GM19452 (cell line): ENCODE measurements around the gene RAB18.
"Not testable (repeated sequence)": the region's sequence is repeated elsewhere in the genome, so short reads cannot be mapped to it uniquely, and the experiment has no call there.

Experiments
- ATAC-seq: cut with Tn5 transposase; IDR thresholded peaks from one replicate; pipeline ENCODE4 v1.9.1; 2021; ENCODE audit not compliant: unreplicated experiment

The RAB18 gene

GRCh38 chr10:27504808-27505460 lies 830 bp downstream of the RAB18 start:
- ATAC-seq, result no peak

GRCh38 chr10:27505537-27505936 lies 1.4 kb downstream of the RAB18 start:
- not testable (repeated sequence) for ATAC-seq

GRCh38 chr10:27506280-27506679 lies 2.2 kb downstream of the RAB18 start:
- no peak for ATAC-seq

DNA sequence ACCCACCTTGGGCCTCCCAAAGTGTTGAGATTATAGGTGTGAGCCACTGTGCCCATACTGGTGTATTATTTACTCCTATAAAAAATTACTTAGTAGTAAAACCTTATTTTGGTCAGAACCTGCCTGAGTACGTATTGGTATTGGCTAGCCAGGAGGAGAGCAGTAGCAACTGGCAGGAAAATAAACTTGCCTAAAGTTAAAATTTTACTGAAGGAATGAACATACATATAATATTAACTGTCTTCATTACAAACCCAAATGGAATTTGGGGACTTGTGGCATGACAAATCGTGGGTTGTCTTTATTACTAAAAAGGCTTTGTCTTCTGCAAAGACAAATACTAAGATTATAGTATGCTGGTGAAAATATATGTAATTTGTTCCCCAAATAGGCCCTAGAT lies 8.4 kb downstream of the RAB18 start:
- ATAC-seq, result no peak

GRCh38 chr10:27513451-27514191 lies 9.5 kb downstream of the RAB18 start:
- no peak for ATAC-seq

DNA sequence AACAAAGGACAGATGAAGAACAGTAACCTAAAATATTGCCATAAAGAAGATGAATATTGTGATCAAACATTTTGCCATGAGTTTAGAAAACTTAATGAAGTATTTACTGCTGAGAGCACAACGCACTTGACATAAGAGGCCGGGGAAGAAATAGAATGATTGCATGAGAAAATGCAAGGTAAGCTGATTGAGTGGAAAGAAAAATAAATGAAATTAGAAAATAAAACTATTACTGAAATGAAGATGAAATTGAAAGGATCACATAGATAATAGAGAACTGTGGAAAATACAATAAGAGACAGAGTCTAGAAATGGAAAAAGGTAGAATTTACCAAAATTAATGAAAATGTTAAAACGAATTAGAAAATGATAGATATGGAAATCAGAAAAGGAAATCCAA lies 10.1 kb downstream of the RAB18 start:
- ATAC-seq, result no peak

GRCh38 chr10:27518261-27518660 lies 14.2 kb downstream of the RAB18 start:
- no peak for ATAC-seq

DNA sequence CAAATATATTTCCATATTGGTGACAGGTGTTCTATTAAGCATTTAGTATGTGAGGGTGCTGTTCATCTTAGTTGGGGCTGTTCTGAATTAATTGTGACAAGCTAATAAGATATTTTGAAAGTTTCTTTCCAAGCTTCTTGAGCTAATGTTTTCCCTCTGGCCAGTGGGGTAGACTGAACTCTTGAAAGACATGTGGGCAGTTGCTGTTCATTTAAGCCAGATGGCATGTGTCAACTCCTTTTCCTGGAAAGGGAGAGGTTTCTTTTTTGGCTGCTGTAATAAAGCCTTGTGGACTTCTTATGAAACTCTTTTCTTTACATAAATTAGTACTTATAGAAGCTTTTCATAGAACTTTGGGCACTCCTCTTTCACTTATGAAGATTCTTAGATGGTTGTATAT lies 21.7 kb downstream of the RAB18 start:
- ATAC-seq, result no peak

DNA sequence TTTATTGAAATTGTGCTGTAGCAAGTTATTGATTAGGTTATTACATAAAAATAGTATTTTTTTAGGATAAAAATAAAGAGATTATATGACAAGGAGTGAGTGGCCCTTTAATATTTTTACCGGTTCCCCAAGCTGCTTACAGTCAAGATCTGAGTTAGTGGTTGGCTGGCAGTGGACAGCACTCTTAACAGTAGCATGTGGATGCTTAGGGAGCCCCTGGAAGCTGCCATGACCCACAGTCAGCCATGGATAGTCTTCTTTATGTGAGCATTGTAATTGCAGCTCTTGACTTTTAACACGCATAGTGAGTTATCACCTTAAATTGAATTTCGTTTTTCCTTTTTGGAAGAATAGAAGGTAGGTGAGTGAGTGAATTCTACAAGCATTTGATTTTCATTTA lies 22.1 kb downstream of the RAB18 start:
- no peak for ATAC-seq

GRCh38 chr10:27527666-27528295 lies 23.7 kb downstream of the RAB18 start:
- no peak for ATAC-seq

GRCh38 chr10:27529010-27529783 lies 25.1 kb downstream of the RAB18 start:
- ATAC-seq, result no peak

DNA sequence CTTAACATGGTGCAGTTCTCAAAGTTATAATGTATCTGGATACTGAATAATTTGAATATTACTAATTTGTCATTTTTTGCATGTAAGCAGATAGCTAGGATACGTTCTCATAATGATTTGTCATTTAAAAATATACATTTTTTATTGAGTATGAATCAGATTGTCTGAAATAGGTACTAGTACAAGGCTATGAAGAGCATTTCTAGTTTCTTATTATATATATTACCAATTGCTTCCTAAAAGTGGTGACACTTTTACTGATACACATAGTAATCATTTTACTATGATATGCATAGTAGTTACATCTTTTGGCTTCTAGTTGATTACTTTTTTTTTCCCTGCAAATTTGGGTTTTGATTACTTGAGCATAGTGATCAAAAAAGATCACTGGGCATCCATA lies 26.4 kb downstream of the RAB18 start:
- ATAC-seq, result no peak

DNA sequence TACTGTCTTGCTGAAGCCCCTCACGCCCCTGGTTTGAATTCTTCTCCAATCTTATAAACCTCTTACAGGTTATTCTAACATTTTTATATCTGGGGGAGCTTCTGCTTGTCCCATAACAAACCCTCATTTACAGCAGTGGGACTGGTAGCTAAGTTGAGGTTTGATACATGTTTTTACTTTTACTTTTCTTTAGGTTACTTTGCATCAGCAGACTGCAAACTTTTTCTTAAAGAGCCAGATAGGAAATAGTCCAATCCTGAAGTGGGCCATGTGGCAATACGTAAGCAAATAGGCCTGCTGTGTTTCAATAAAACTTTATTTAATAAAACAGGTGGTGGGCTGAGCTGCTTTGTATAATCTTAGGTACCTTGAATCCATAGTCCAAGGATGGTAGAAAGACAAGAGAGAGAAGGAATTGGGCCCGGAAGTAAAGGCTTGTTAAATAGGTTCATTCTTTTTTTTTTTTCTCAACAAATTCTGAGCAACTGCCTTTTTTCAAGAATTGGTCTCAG lies 27.3 kb downstream of the RAB18 start:
- ATAC-seq, result no peak

GRCh38 chr10:27534161-27534700 lies 30.1 kb downstream of the RAB18 start:
- no peak for ATAC-seq

GRCh38 chr10:27535317-27535716 lies 31.2 kb downstream of the RAB18 start:
- ATAC-seq, result no peak

DNA sequence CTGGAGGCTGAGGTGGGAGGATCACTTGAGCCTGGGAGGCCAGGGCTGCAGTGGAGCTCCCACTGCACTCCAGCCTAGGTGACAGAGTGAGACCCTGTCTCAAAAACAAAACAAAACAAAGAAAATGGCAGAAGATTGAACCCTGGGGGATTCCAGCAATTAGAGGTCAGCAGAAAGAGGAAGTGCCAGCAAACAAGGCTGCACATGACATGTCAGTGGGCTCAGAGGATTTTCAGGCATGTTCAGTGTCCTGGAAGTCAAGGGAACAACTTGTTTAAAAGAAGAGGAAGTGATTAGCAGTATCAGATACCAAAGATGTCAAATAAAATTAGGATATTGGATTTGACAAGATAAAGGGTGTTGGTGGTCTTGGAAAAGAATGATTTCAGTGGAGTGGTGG lies 32.3 kb downstream of the RAB18 start:
- ATAC-seq, result no peak

DNA sequence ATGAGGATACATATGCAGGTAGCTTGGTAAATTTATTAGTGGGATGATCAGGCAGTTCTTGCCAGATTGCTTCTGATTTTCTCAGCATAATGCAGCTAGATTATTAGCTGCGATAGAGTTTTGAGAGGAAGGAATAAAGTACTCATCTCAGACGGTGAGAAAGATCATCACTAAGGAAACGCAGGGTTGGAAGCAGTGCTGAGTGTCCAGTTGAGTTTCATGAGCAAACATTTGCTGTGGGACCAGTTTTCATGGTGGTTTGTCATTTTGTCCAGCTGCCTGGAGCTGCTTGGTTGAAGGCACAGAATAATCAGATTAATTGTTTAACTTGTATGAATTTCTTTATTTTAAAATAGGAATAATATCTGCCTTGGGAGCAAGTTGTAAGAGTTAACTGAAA lies 33.1 kb downstream of the RAB18 start:
- no peak for ATAC-seq

- no peak for ATAC-seq
These were observed 33.7 kb downstream of the RAB18 start for GRCh38 chr10:27537787-27538186.

DNA sequence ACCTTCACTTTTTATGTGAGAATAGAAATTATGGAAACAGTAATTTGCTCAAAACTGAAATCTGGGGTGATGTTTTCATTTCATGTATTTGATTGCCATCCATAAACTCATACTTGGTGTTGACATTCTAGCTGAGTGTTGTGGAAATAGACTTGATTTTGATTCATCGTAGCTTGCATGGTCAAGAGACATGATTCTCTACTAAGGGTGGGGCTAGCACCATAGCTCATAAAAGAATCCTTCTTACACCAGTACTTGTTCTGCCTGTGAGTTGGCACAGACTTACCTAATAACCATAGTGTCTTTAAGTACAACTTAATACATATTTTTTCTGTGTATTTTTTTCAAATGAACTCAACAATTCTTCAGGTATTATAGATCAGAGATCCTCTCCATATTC lies 36.6 kb downstream of the RAB18 start:
- no peak for ATAC-seq

GRCh38 chr10:27541796-27542729 lies 38.0 kb downstream of the RAB18 start:
- no peak for ATAC-seq
